Tongue (tissue), 2 donors: ENCODE measurements around the gene USP24. TPM values are rescaled to one million over a fixed set of nuclear protein-coding genes. Genes with fewer than 3 reads are reported as not detected.

Experiments
- DNase-seq: peaks from one replicate; pipeline ENCODE4 v3.0.0-alpha.2; 2015
- total RNA-seq: library from RNA; depleted of rRNA; stranded (reverse); fragments of >200 nt; gene quantifications from one replicate; pipeline ENCODE4 v1.2.3, GENCODE V29; 2014

The USP24 gene
- total RNA-seq, 1 donor from 2014 or later, result 108 TPM

GRCh38 chr1:55067022-55067778 lies 148.0 kb downstream of the USP24 start:
- peak; percentile 78 for DNase-seq

DNA sequence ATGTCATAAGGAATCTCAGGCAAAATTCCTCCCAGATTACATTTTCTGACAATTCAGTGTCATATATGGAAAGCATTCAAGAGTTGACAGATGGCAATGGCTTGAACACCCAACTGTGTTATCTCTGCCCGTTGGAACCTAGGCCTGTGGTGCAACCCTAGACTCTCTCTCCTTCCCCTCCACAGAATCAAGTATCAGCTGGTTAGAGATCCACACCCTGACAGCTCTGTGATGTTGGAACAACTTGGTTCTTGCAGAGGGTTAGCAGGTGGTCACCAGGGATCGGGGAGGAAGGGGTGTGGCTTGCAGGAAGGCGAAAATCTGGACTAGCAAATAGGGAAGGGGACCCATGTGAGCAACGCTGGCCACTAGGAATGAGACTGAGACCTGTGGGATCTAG lies 149.5 kb downstream of the USP24 start:
- DNase-seq, result peak; percentile 55

GRCh38 chr1:55064861-55065263 lies 150.3 kb downstream of the USP24 start:
- peak; percentile 86 for DNase-seq

- peak; percentile 67 for DNase-seq
These were observed 151.0 kb downstream of the USP24 start for GRCh38 chr1:55064071-55064581.

DNA sequence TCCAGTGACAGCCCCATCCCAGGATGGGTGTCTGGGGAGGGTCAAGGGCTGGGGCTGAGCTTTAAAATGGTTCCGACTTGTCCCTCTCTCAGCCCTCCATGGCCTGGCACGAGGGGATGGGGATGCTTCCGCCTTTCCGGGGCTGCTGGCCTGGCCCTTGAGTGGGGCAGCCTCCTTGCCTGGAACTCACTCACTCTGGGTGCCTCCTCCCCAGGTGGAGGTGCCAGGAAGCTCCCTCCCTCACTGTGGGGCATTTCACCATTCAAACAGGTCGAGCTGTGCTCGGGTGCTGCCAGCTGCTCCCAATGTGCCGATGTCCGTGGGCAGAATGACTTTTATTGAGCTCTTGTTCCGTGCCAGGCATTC lies 151.6 kb downstream of the USP24 start:
- no peak for DNase-seq

DNA sequence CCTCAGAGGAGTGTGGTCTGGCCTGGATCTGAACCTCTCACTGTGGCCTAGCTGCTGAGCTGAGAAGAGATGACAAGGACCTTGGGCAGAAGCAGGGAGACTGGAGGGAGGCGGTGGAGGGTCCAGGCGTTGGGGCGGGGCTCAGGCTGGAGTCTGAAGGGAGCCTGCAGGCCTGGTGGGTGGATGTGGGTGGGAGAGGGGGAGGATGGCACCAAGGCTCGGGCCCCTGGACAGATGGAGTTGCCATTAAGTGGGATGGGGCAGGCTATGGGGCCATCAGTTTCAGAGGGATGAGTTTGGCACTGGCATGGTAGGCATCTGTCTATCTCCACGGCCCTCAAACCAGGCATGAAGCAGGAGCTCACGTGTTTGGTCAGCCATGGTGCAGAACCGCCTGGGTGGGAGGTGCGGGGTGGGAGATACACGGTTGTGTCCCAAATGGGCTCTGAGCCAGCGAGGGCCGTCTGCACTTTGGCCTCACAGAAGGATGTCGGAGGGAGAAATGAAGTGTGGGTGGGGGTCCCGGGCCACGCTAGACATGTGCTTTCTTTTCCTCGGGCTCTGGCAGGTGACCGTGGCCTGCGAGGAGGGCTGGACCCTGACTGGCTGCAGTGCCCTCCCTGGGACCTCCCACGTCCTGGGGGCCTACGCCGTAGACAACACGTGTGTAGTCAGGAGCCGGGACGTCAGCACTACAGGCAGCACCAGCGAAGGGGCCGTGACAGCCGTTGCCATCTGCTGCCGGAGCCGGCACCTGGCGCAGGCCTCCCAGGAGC lies 152.2 kb downstream of the USP24 start:
- peak; percentile 85 for DNase-seq

GRCh38 chr1:55061706-55062321 lies 153.3 kb downstream of the USP24 start:
- peak; percentile 54 for DNase-seq

- no peak for DNase-seq
These were observed 154.0 kb downstream of the USP24 start for GRCh38 chr1:55061000-55061705.

- DNase-seq, result no peak
These were observed 154.8 kb downstream of the USP24 start for GRCh38 chr1:55060133-55060999.

DNA sequence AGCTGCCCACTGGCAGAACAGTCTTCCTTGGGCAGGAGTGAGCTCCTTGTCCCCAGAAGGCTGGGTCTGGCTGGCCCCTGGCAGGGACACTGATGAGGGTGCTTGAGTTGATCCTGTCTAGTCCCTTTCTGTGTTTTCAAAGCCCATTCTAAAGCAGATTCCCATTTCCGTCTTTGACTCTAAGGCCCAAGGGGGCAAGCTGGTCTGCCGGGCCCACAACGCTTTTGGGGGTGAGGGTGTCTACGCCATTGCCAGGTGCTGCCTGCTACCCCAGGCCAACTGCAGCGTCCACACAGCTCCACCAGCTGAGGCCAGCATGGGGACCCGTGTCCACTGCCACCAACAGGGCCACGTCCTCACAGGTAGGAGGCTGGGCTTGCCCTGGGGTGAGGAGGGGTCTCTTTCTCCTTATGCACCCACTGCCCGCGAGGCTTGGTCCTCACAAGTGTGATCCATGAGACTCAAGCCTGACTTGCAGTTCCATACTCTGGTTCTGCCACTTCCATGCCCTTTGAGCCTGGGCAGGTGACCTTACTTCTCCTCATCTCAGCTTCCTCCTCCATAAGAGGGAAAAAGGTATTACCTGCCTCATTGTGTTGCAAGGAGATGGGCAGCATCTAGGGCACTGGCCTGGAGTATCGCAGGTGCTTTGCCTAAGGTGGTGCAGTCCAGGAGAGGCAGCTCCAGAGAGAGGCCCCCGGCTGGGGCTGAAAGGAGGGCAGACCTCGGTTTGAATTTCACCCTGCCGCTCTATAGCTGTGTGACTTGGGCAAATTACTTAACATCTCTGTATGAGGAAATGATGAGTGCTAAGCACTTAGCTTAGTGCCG lies 155.6 kb downstream of the USP24 start:
- DNase-seq, result no peak

GRCh38 chr1:55057956-55058298 lies 157.2 kb downstream of the USP24 start:
- DNase-seq, result no peak

GRCh38 chr1:55057270-55057955 lies 157.8 kb downstream of the USP24 start:
- no peak for DNase-seq

DNA sequence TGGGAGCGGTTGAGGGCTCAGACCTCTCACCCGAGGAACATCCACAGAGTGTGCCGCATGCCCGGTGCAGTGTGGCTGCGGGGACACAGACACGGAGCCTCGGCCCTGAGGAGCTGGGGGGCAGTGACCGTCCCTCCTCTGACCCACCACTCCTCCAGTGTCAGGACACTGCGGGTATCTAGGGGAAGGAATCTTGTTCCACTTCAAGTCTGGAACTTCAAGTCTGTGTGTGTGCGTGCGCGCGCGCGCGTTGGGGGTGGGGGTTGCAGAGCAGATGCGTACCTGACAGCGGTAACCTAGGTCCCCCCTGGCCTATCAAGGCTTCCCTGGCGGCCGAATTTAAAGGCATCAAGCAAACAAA lies 158.6 kb downstream of the USP24 start:
- no peak for DNase-seq

DNA sequence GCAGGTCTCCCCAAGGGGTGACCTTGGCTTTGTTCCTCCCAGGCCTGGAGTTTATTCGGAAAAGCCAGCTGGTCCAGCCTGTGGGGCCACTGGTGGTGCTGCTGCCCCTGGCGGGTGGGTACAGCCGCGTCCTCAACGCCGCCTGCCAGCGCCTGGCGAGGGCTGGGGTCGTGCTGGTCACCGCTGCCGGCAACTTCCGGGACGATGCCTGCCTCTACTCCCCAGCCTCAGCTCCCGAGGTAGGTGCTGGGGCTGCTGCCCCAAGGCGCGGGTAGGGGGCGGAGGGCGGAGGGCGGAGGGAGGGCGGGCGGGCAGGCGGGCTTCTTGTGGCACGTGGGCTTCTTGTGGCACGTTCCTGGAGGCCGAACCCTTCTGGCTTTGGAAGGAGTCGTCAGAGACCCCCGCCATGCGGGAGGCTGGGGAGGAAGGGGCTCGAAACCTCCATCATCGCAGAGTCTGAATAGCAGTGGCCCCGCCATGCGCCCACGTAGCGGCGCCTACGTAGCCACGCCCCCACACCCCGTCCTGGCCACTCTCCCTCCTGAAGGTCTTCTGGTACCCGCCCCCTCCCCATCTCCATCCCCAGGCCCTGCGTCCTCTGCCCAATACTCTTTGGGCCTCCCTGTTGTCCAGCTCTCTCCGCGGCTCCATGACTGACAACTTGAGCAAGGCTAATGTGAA lies 159.1 kb downstream of the USP24 start:
- DNase-seq, result no peak

- DNase-seq, result no peak
These were observed 159.9 kb downstream of the USP24 start for GRCh38 chr1:55055084-55055882.

DNA sequence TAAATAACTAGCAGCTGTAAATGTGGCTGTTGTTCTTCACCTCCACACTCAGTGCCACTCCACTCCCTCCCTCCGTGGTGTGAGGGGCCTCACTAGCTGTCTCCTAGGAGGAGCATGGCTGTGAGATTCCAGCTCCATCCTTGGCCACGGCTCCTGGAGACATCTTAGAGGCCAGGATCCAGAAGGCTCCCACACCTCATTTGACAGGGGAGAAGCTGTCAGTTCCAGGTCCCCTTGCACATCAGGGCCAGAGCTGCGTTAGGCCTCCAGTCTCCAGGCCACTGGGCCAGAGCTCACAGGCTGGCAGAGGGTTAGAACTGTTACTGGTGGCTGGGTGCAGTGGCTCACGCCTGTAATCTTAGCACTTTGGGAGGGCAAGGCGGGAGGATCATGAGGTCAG lies 160.8 kb downstream of the USP24 start:
- DNase-seq, result no peak

DNA sequence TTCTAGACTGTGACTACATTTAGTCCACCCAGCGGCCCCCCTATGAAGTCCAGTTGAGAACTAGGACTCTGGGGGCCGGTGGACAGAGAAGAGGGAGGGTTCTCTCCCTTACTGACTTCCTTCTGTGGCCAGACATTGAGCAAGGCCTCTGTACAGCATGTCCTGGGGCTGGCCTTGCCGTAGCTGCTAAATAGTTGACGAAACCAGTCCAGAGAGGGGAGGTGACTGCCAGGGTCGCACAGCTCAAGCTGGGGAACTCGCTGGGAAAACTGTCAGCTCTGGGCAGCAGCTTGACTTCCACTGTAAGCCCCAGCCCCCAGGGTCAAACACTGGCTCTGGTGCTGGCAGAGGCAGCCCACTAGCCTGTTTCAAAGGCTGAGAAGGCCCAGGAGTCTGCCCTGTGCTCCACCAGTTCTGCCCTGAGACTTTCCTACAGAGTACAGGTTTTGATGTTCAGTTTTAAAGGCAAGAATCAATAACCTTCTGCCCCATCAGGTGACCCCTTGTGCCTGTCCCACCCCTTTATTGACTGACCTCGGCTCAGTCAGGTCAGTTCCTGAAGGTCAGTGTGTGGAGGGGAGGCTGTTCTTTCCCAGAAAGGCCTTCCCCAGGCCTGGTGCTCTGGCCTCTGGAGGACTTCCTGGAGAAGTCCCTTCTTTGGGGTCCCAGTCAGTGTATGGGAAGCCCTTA lies 161.8 kb downstream of the USP24 start:
- no peak for DNase-seq
